GM12878 (cell line): Measurements from ENCODE around the gene UBE2O. TPM values are rescaled to one million over a fixed set of nuclear protein-coding genes. Genes with fewer than 3 reads are reported as not detected.

ENCODE experiments used
- ATAC-seq: fragments of 200-7000 bp; cut with Tn5 transposase; 3 replicates; pipeline ENCODE4 v1.9.1; 2020; ENCODE audit warnings: mild to moderate bottlenecking, moderate library complexity
- BruUV-seq: library from RNA; stranded (reverse); fragments of 400-500 nt; replicated peaks from 2 replicates; lab custom pipeline; 2021; lab: Mats Ljungman, UMichigan
- CTCF ChIA-PET: fragments of 300-600 bp; sonication (Branson Sonifier 250); formaldehyde crosslinking; extraction: SDS; loops from one replicate; lab custom pipeline; 2021; ENCODE audit warnings: inconsistent platforms; lab: Yijun Ruan, JAX
- POLR2A ChIA-PET: fragments of 350-600 bp; formaldehyde crosslinking; extraction: SDS; loops from one replicate; lab custom pipeline; 2021; ENCODE audit warnings: inconsistent platforms; lab: Charles Lee
- RAD21 ChIA-PET: fragments of 300-600 bp; sonication (Branson Sonifier 250); formaldehyde crosslinking; loops from one replicate; lab custom pipeline; 2023; ENCODE audit warnings: antibody characterized with exemption; ENCODE audit not compliant: unreplicated experiment; lab: Charles Lee
- SMC1A ChIA-PET: fragments of 300-600 bp; sonication (Branson Sonifier 250); formaldehyde crosslinking; loops from one replicate; lab custom pipeline; 2023; ENCODE audit not compliant: unreplicated experiment, uncharacterized antibody; lab: Charles Lee
- DNase-seq: peaks from one replicate; pipeline ENCODE4 v3.0.0-alpha.2; 2011; ENCODE audit warnings: low read depth, low spot score
- FAIRE-seq: peaks from 3 replicates; lab custom pipeline; 2011; peaks lifted over from hg19 to GRCh38; lab: Jason Lieb, UNC
- H2AFZ ChIP-seq: 2 replicates; pipeline ENCODE4 v1.6.0; 2011; ENCODE audit warnings: low read depth, low read length, control low read depth; ENCODE audit not compliant: control insufficient read depth
- H3K27ac ChIP-seq: 2 replicates; pipeline ENCODE4 v1.5.1; 2011; ENCODE audit warnings: control low read depth; ENCODE audit not compliant: control insufficient read depth, insufficient read depth
- H3K27me3 ChIP-seq, 2 experiments: replicated peaks in 1 of 2; 2 replicates each; pipeline versions ENCODE4 v1.6.0 to v1.6.1; 2011; ENCODE audit warnings: low read length in 1 of 2; ENCODE audit not compliant: control insufficient read depth in 2 of 2, insufficient read depth in 2 of 2
- H3K36me3 ChIP-seq, 2 experiments: 2 replicates each; pipeline ENCODE4 v1.5.1; 2011; ENCODE audit warnings: low read length in 1 of 2; ENCODE audit not compliant: control insufficient read depth in 2 of 2, insufficient read depth in 2 of 2
- H3K4me1 ChIP-seq: 2 replicates; pipeline ENCODE4 v1.6.1; 2011; ENCODE audit warnings: mild to moderate bottlenecking, low read length, moderate library complexity, mixed read lengths; ENCODE audit not compliant: control insufficient read depth, insufficient read depth
- H3K4me2 ChIP-seq: 2 replicates; pipeline ENCODE4 v1.6.0; 2011; ENCODE audit warnings: control low read depth; ENCODE audit not compliant: control insufficient read depth, insufficient read depth
- H3K4me3 ChIP-seq: fragments of 200-600 bp; sonication (generic); 2 replicates; pipeline ENCODE4 v1.5.1; 2016
- H3K79me2 ChIP-seq: 2 replicates; pipeline ENCODE4 v1.6.0; 2011; ENCODE audit warnings: low read length; ENCODE audit not compliant: control insufficient read depth, insufficient read depth
- H3K9ac ChIP-seq: 2 replicates; pipeline ENCODE4 v1.8.0; 2011; ENCODE audit warnings: low read length, control low read depth, mixed read lengths; ENCODE audit not compliant: control insufficient read depth, insufficient read depth
- H3K9me3 ChIP-seq: replicated peaks from 3 replicates; pipeline ENCODE4 v1.5.1; 2011; ENCODE audit warnings: mild to moderate bottlenecking, low read length; ENCODE audit not compliant: control insufficient read depth, insufficient read depth
- H4K20me1 ChIP-seq: 2 replicates; pipeline ENCODE4 v1.6.0; 2011; ENCODE audit not compliant: control insufficient read depth, insufficient read depth
- CREB1 ChIP-seq: IDR thresholded peaks from 2 replicates; pipeline ENCODE4 v1.6.1; 2012; ENCODE audit warnings: low read depth, mild to moderate bottlenecking, inconsistent platforms
- IRF4 ChIP-seq: IDR thresholded peaks from 2 replicates; pipeline ENCODE4 v1.6.1; 2011; ENCODE audit warnings: low read depth, low read length
- PAX8 ChIP-seq: fragments of 450-650 bp; IDR thresholded peaks from 2 replicates; pipeline ENCODE4 v1.6.1; 2017; ENCODE audit warnings: mild to moderate bottlenecking, moderate library complexity
- ZNF217 ChIP-seq: fragments of 450-650 bp; IDR thresholded peaks from 2 replicates; pipeline ENCODE4 v1.6.1; 2017; ENCODE audit warnings: antibody characterized with exemption, mild to moderate bottlenecking
- WGBS: methylation state at CpG from one replicate; pipeline ENCODE4 v1.1.6; 2016; ENCODE audit warnings: low lambda C conversion rate; ENCODE audit not compliant: insufficient replicate concordance, insufficient coverage; ENCODE audit errors: missing lambda C conversion rate; 5-methylcytosine and 5-hydroxymethylcytosine counted together
- in situ Hi-C: fragments of 300-500 bp; cut with MboI; formaldehyde crosslinking; loops from 9 replicates; pipeline ENCODE4 v1.14.3; 2018; ENCODE audit warnings: mixed read lengths
- intact Hi-C: fragments of 100-400 bp; cut with micrococcal nuclease; formaldehyde crosslinking; loops from one replicate; pipeline ENCODE4 v1.14.2; 2022; ENCODE audit not compliant: unreplicated experiment
- polyA plus RNA-seq, 11 experiments: library from polyadenylated mRNA; depleted of rRNA in 4 of 11; unstranded in 6 of 11; stranded (reverse) in 5 of 11; fragments of >200 nt; fragmentation: Nextera tagmentation in 4 of 11; fragmentation: Illumina TruSeq in 1 of 11; extraction: Ambion mirVana in 4 of 11; extraction: Trizol in 1 of 11; gene quantifications; 1 replicate in 1 of 11; 2 replicates in 10 of 11; pipeline versions ENCODE4 v1.2.1 to v1.2.3, GENCODE V29; 2011 to 2016; ENCODE audit warnings: inconsistent platforms in 2 of 11, missing spikeins in 2 of 11, low read depth in 1 of 11
- total RNA-seq, 4 experiments: library from RNA; depleted of rRNA in 3 of 4; stranded (reverse); fragments of >200 nt in 3 of 4; fragmentation: Illumina TruSeq in 1 of 4; extraction: Trizol in 1 of 4; gene quantifications; 2 replicates each; pipeline versions ENCODE4 v1.2.1 to v1.2.3, GENCODE V29; 2013 to 2021
- TF ChIP-seq, protein P1 (sequence below): fragments of 450-650 bp; IDR thresholded peaks from 2 replicates; pipeline ENCODE4 v1.6.1; 2016; ENCODE audit warnings: mild to moderate bottlenecking

Gene UBE2O
- total and polyA plus RNA-seq, 10 of the 15 experiments (the other 5 are each of a cell fraction or from before 2014, with no cell fraction given): 2.1 to 39.0 (median 14.1) TPM

DNA sequence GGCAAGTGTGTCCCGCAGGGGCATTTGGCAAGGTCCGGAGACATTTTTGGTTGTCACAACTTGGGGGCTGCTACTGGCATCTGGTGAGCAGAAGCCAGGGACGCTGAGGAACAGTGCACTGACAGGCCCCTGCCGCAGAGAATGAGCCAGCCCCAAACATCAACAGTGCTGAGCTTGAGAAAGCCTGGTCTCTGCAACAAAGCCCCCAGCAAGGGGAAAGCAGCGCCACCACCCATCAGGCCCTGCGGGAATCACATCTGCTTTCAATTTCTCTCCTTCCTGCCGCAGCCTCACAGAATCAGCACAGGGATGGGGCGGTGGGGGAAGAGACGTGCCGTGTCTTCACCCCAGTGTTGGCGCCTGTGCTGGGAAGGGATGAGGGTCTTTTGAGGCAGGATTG, 84.4 kb downstream of the UBE2O start:
- Histone ChIP-seq H2AFZ (peak overlapping the region; percentile 37), H3K4me2 (peak overlapping the region; percentile 43), H3K4me1 (no peaks in the 10 kb centered on the region), H3K36me3 (no peaks in the 10 kb centered on the region), H3K9ac (no peak overlapping the region), H3K27me3 (no peaks in the 10 kb centered on the region), H3K79me2 (no peaks in the 10 kb centered on the region), H3K4me3 (no peak overlapping the region), H3K9me3 (no peaks in the 10 kb centered on the region)
- peak; percentile 56 for ATAC-seq
- no TSS peak for BruUV-seq
- ChIA-PET RAD21 (no interaction called here), CTCF (interaction anchor here (1.5 to 1.8 kb wide), 2 partner anchors 16 to 90 kb away, joined by 5 to 6 read pairs; partner anchors contain the start of gene PRPSAP1), POLR2A (no interaction called here)
- 50% methylated on average over 11 of the region's 11 CpGs for WGBS
- in situ Hi-C loops: no loop called here
- intact Hi-C loops: no loop called here
- no peak for DNase-seq
- TF ChIP-seq, protein P1, sequence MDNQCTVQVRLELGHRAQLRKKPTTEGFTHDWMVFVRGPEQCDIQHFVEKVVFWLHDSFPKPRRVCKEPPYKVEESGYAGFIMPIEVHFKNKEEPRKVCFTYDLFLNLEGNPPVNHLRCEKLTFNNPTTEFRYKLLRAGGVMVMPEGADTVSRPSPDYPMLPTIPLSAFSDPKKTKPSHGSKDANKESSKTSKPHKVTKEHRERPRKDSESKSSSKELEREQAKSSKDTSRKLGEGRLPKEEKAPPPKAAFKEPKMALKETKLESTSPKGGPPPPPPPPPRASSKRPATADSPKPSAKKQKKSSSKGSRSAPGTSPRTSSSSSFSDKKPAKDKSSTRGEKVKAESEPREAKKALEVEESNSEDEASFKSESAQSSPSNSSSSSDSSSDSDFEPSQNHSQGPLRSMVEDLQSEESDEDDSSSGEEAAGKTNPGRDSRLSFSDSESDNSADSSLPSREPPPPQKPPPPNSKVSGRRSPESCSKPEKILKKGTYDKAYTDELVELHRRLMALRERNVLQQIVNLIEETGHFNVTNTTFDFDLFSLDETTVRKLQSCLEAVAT: 0 out of 2 replicates have a peak, but pooled peaks have one; percentile 25
- TF ChIP-seq PAX8: no peak
- no peak for TF ChIP-seq CREB1
- no peak for TF ChIP-seq IRF4
- TF ChIP-seq, all 136 proteins: peak for 1
- no peaks in the 10 kb centered on the region for H4K20me1 ChIP-seq
- peak; percentile 23 for FAIRE-seq
- SMC1A ChIA-PET: interaction anchor here (1.3 kb wide), 1 partner anchor 15 kb away, joined by 3 read pairs; the partner anchor contains the start of gene PRPSAP1
- no peak overlapping the region for H3K27ac ChIP-seq

DNA sequence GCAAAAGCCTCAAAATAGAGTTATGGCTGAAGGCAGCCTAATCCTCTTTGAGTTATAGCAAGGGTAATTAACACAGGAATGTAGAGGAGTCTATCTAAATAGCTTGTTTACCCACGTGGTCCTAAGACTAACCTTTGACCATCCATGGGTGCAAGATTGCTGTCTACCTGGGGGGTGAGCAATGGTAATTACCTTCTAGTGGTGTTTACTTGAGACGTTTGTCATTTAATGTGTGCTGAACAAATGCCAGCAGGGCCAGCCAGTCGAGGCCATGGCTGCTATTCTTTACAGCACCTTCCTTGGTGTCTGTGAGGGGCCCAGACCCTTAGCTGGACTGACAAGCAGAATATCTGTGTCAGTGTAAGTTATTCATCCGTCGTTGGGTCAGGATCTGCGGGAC, 85.3 kb downstream of the UBE2O start:
- no peak for TF ChIP-seq ZNF217
- TF ChIP-seq, all 136 proteins: peak for 0
- SMC1A ChIA-PET: no interaction called here
- CTCF ChIA-PET: interaction anchor here (4.2 kb wide), 1 partner anchor 30 kb away, joined by 17 read pairs; no protein-coding TSS in a partner anchor
- Histone ChIP-seq H3K9me3 (no peaks in the 10 kb centered on the region), H3K4me2 (no peak overlapping the region), H3K27me3 (no peaks in the 10 kb centered on the region), H4K20me1 (no peaks in the 10 kb centered on the region), H3K4me3 (no peak overlapping the region), H3K9ac (no peak overlapping the region), H3K36me3 (no peaks in the 10 kb centered on the region), H2AFZ (no peak overlapping the region), H3K27ac (no peak overlapping the region), H3K4me1 (no peaks in the 10 kb centered on the region), H3K79me2 (no peaks in the 10 kb centered on the region)
- POLR2A ChIA-PET: no interaction called here
- RAD21 ChIA-PET: no interaction called here
- WGBS: 52% methylated on average over 6 of the region's 6 CpGs
- ATAC-seq (no peak), DNase-seq (no peak), FAIRE-seq (no peak)
- no TSS peak for BruUV-seq
- in situ Hi-C loops (no loop called here), intact Hi-C loops (no loop called here)
